GM19324 (cell line): ENCODE data around the gene RELCH.

ENCODE experiments used
- ATAC-seq: cut with Tn5 transposase; IDR thresholded peaks from one replicate; pipeline ENCODE4 v1.9.1; 2021; ENCODE audit warnings: mild to moderate bottlenecking, moderate library complexity; ENCODE audit not compliant: unreplicated experiment, low FRiP score

Gene RELCH

GRCh38 chr18:62318228-62319180, 131.4 kb downstream of the RELCH start:
- no peak for ATAC-seq

- ATAC-seq = no peak
These were observed 134.1 kb downstream of the RELCH start for GRCh38 chr18:62321201-62321600.

DNA sequence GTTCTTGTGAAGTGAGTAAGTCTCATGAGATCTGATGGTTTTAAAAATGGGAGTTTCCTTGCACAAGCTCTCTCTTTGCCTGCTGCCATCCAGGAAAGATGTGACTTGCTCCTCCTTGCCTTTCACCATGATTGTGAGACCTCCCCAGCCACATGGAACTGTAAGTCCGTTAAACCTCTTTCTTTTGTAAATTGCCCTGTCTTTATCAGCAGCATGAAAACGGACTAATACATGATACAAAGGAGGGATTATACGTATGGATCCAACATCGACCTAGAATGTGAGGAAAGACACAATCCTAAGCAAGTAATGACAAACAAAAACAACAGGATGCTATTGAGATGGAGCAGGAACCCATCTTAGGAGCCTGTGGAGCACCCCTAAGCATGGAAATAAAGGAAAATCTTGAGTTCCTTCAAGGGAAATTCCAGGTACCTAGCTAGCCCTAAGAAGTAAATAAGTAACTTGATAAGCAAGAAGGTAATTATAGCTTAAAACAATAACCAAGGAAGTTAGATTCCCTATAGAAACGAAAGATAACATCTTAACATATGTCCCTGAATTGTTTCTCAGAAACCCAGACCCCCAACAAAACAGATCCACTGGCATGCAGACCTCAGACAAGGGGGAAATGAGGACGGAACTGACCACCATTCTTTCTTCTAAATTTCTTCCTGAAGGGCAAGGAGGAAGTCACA, 136.6 kb downstream of the RELCH start:
- no peak for ATAC-seq

DNA sequence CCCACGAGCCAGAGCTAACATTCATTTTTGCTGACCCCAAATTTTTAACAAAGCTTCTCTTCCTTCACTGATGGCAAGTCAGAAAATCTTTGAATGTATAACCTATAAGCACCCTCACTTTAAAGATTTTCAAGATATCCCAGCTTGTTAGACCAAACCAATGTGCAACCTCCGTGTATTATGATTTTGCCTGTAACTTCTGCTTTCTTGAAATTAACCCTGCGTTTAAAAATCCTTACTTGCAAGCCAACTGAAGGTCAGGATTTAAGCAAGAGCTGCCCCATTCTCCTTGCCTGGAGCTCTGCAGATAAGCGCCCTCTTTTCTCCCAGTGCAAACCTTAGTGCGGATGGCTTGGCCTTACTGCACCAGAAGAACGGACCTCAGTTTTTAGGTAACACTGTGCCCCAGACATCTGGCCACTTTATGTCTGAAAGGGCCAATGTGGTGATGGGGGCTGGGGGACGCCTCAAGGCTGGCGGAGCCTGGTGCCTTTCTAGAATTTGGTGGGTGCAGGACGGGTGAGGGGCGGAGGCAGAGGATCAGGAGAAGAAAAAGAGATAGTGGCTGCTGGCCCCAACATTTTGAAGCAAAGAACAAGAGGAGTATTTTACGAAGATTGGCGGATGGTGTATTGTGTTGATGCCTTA, 137.2 kb downstream of the RELCH start:
- peak; percentile 1 for ATAC-seq

- ATAC-seq = peak; percentile 76
These were observed 138.1 kb downstream of the RELCH start, which contains the start of gene TNFRSF11A for GRCh38 chr18:62324917-62325805. TSS of gene TNFRSF11A (plus strand) at chr18:62325310. CDS start at chr18:62325353, 43 bp downstream.

- no peak for ATAC-seq
These were observed 139.0 kb downstream of the RELCH start for GRCh38 chr18:62325806-62326645.

DNA sequence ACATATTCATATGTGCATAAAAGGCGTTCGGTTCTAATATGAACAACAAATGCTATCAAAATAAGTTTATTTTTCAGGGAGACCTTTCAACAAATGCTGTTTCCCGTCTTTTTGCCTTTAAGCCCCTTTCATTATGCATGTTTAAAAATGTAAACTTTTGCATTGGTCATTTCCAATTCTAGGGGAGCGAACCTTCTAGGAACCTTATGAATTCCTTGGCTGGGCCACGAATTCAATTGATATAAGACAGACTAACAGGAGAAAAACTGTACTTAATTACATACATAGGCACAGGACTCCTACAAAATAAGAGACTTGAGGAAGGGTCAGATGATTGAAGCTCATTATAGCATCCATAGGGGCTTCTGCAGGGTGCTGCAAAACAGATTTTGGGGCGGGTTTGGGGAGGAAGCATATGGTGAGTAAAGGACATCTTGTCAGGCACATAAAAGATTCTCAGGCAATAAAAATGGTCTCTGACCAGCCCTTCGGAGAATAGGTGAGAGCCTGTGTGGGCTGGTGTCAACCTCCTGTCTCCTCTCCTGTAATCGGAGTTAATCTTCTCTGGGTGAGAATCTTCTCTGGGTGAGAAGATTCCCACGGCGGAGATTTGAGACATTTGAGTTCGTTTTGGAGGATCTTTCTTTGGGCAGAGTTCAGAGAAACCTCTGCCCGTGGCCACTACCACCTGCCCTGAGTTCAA, 139.7 kb downstream of the RELCH start:
- ATAC-seq = no peak

GRCh38 chr18:62327977-62328376, 140.9 kb downstream of the RELCH start:
- no peak for ATAC-seq

DNA sequence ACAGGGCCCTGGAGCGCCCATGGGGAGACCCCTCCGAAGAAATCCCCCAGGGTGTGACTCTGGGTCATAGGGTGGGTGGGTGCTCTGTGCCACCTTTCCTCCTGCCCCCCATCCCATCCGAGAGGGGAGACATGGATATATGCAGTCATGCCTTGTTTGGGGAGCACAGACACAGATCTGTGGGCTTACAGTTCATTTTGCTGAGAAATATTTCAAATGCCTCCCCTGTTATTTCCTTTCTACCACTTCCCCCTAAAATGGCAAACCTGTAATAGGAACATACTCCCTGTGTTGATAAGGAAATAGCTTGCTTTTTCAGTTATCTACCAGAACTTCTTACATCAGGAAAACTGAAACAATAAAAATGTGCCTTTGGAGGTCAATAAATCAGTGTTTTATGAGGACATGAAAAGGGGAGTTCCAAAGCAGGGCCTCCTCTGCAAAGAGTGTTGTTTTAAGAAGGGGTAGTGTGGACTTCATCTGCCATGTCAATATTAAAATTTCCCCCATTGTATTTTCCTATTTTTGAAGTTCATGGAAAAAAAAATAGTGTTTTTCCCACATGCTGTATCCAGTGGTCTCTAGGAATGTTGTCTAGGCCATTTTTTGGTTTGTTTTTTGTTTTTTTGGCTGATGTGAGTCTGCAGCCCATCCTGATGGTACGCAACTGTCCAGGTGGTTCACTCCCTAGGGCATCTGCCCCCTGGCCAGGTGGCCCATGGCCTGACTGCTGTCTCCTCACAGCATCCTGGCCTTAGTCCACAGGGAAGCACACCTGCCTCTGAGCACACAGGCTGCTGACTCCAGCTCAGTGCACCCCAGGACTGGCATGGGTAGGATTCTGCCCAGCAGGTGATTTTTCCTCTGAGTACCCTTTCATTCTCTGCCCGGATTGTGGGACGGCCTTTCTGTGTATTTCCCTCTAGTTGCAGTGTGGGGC, 141.8 kb downstream of the RELCH start:
- no peak for ATAC-seq

DNA sequence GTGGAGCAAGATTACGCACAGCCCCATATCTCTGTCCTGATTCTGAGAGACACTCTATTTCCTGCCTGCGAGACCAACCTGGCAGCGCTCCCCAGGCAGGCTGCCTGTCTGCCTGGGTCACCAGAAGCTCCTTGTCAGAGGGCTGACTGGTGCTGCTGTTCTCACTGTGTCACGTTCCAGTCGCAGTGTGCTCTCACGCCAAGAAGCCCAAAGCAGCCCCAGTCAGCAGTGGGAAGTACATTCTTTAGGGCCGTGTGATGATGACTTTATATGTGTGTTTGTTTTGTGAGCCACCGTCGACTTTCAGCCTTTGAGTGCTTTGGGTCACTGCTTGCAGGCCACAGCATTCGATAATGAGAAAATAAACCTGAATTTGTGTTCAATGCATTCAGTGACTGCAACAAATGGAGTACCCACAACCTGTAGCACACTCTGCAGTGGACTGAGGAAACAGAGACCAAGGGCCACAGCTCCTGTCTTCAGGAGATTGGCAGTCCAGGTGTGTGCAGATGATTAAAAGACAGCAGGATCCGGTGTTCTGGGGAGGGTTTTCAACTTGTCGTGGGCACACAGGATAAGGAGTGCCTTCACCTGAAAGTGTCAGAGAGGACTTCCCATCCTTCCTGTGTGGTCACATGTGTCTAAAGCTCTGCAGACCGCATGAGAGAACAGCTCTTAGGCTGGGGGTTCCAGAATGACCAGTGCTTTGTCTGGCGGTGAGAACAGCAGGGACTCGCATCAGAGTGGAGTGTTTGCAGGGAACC, 142.8 kb downstream of the RELCH start:
- ATAC-seq = peak; percentile 36

DNA sequence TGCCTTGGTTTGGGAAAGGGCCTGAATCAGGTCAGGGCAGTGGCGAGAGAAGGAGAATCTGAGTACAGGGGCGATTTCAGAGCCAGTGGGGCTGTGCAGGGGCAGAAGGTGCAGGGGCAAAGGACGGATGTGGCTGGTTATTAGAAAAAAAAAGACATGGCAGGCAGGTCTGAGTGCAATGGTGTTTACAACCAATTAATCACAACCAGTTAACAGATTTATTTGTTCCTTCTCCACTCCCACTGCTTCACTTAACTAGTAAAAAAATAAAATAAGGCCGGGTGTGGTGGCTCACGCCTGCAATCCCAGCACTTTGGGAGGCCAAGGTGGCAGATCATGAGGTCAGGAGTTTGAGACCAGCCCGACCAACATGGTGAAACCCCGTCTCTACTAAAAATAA, 143.6 kb downstream of the RELCH start:
- ATAC-seq = no peak

- no peak for ATAC-seq
These were observed 144.7 kb downstream of the RELCH start for GRCh38 chr18:62331581-62332356.

DNA sequence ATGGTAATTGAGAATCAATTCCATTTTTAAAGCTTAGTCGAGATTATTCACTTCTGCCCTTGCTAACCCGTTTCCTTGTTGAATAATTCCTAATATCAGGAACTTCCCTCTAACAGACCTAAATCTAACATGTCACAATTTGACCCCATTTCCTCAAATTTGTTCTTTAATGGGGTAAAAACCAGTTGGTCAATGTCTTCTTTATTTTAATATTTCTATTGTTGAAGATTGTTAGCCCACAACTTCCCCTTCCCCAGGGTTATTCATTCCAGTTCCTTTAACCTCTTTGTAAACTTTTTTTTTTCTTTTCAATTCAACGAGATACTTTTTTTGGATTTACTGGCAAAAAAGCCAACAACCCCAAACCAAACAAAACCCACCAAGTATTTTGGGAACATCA, 145.4 kb downstream of the RELCH start:
- ATAC-seq = no peak

GRCh38 chr18:62332964-62333695, 146.1 kb downstream of the RELCH start:
- no peak for ATAC-seq

DNA sequence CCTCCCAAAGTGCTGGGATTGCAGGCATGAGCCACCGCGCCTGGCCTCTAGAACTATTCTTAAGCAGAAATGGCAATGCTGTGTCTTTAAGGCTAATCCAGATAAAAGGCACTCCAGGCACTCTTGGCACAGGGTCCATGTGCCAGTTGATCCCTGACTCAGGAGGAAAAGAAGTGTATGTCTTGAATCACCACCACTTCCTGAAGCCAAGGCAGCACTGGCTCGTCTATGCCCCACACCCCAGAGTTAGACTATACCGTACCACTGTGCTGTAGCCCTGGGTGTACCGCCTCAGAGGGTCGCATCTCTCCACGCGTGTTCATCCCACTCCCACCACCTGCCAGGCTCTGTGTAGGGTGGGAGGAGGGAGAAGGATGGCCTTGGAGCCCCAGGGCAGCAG, 147.1 kb downstream of the RELCH start:
- ATAC-seq = no peak
